GM19455 (cell line): ENCODE results near the gene CNPY2.
"Not testable (repeated sequence)": the region's sequence is repeated elsewhere in the genome, so short reads cannot be mapped to it uniquely, and the experiment has no call there.

Source experiments
- ATAC-seq: cut with Tn5 transposase; IDR thresholded peaks from one replicate; pipeline ENCODE4 v1.9.1; 2021; ENCODE audit not compliant: unreplicated experiment

CNPY2 gene

GRCh38 chr12:56298828-56299227 lies 17.0 kb downstream of the CNPY2 start:
- ATAC-seq = no peak

DNA sequence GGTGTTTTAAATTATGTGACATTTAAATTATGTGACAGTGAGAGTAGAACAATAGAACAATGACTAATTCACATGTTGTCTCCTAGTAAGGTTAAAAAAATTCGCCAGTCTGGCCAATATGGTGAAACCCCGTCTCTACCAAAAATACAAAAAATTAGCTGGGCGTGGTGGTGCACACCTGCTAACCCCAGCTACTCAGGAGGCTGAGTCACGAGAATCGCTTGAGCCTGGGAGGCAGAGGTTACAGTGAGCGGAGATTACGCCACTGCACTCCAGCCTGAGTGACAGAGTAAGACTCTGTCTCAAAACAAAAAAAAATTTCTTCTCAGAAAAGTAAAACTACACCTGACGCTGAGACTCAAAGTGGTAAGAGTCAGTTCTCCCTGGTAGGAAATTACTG lies 18.4 kb downstream of the CNPY2 start:
- ATAC-seq = no peak

GRCh38 chr12:56296295-56296694 lies 19.5 kb downstream of the CNPY2 start:
- ATAC-seq = no peak

DNA sequence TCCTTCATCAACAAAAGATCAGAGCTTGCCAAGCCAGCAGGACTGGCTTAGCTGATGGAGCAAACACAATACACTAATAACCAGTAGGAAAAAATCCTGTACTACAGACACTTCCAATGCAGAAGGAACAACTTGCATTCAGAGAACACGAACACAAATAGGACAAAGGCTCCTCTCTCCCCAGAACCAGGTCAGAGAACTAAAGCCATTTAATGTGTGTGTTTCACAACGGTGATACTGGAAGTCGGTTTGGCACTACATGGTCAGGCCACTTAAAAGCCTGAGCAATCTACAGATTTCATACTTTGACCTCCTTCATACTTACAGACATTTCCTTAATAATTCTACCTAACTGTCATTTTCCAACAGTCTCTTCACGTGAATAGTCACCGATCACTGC lies 22.0 kb downstream of the CNPY2 start:
- no peak for ATAC-seq

DNA sequence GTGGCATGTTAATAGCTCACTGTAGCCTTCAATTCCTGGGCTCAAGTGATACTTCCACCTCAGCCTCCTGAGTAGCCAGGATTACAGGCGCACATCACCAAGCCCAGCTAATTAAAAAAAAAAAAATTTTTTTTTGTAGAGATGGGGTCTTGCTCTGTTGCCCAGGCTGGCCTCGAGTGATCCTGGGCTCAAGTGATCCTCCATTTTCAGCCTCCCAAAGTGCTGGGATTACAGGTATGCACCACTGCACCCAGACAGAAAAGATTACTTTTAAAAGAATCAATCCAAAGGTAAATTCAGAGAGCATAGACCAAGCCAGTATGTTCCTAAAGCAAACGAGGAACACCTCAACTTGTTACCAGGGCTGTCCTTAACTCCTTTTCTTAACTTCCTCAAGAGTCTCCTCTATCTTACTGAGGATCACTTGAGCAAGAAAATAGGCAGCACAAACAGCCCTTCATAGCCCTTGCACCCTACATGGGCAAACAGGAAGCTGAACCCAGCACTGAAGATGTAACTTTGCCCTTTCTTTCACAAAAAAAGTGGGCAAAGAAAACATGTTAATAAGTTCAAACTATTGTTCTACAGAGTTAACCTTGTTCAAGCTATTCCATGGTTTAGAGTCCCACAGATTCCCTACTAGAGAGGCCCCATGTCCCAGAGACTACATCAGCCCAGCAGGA lies 26.9 kb downstream of the CNPY2 start:
- no peak for ATAC-seq

DNA sequence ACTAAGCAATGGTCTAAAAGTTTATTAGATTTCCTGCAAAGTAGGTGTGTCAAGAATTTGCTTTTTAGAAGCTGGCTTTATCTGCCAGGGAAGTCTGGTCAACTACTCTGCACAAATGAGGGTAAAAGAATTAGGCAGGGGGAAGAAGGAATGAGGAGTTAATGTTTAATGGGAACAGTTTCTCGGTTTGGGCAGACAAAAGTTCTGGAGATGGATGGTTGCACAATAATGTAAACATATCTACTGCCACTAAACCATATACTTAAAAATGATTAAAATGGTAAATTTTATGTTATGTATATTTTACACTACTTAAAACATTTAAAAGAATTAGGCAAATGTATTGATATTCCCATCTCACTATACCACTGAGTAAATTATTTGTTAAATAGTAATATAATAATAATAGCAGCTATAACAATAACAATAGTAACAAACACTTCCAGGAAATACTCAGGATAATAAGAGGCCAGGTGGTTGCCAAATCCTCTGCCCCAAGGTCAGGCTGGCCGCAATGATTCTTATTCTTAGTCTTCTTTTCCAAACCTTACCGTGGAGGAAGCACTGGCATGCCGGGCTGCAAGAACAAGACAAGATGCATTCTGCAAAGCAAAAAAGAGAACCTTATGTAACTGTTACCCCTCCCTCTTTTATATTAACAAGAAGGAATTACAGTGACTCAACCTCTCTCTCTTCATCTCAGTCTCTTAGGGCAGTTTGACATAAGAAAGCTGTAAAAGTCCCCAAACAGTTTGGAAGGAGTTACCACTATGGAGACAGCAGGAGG lies 29.6 kb downstream of the CNPY2 start:
- no peak for ATAC-seq

GRCh38 chr12:56284263-56284662 lies 31.5 kb downstream of the CNPY2 start:
- ATAC-seq = not testable (repeated sequence)

DNA sequence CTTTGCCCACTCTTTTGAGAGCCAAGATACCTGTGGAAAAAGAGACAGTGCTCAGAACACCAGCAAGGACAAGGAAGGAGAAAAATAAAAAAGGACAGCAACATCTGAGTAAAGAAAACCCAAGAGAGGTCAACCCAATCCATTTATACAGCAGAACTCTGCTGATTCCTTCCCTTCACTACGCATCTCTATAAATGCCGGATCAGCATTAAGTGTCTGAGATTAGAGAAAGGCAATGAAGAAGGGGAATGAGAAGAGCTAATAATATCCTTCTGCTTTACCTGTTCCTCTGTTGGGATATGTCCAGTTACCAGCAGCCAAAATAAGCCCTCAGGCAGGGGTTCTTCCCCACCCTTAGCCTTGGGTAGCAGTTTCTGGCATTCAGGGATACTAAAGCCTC lies 33.2 kb downstream of the CNPY2 start:
- no peak for ATAC-seq

DNA sequence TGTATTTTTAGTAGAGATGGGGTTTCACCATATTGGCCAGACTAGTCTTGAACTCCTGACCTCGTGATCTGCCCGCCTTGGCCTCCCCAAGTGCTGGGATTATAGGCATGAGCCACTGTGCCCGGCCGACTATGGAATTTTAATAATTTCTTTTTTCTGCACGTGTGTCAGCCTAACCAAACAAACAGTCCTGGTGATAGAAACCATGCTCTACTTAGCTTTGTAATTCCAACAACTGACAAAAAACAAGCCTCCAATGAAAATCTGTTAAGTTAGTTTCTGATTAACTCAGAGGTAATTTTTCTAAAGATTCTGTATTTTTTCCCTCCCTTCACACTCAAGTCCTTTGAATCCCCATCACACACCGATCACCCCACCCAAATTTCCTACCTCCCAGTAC lies 33.8 kb downstream of the CNPY2 start:
- no peak for ATAC-seq

DNA sequence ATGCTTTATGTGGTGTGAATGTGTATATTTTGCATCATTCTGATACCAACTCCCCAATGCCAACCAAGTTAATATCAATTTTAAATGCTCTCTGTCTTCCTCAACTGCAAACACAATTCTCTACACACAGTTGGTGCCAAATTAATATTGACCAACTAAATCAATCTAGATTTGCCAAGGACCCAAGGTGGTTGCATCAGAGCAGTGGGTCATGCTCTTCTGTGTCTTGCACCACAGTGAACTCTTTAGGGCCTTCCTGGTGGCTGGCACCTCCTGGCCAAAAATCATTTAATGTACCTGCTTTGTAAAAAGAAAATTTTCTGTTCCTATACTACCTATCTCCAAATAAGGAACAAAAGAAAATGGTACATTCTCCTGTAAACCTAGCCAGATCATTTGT lies 34.9 kb downstream of the CNPY2 start:
- ATAC-seq = no peak

- ATAC-seq = no peak
These were observed 36.9 kb downstream of the CNPY2 start for GRCh38 chr12:56278905-56279304.

- no peak for ATAC-seq
These were observed 41.5 kb downstream of the CNPY2 start for GRCh38 chr12:56274299-56274698.

- ATAC-seq = not testable (repeated sequence)
These were observed 43.3 kb downstream of the CNPY2 start for GRCh38 chr12:56272468-56272867.

DNA sequence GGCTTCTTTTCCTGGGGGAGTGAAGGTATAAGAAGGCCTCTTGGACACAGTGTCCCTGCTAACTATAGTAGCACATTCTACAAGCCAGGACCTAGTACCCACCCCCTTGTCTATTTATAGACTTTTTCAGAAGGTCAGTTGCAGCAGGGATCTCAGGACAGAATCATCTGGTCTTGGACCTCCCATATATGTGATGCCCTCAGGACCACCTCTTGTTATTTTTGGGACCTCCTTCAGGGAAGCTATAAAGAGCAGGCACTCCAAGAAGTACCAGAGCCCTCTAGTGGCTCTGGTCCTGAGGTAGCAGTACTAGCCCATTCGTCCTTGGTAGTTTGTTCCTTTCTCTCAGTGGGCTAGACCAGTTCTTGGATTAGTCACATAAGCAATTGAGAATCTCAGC lies 44.8 kb downstream of the CNPY2 start:
- no peak for ATAC-seq

DNA sequence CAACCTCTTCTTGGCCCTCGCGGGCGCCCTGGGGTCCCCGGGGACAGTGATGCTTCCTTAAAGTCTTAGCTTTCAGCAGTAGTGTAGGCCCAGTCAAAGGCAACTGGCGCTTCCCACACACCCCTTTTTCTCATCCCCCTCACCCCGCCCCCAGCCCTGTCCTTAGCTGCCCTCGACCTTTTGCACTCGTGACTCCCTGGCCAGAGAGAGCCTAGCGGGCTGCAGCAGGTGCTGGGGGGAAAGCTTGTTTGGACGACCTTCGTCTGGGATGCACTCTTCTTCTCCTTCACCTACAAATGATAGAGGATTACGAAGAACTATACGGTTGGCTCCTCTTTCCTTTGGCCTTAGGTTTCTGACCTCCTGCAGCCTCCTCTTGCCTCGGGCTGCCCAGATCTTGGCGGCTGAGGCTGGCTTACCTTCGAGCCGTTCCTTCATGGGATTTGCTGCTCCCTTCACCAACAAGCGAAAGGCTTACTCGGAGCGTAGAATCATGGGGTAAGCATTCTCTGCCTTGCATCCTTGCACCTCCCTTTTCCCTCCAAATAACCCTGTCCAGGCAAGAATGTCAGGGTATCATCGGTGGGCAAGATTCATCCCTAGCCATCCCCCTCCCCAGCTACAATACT lies 48.2 kb downstream of the CNPY2 start:
- peak; percentile 5 for ATAC-seq

GRCh38 chr12:56266693-56267442 lies 48.9 kb downstream of the CNPY2 start, which contains the start of gene COQ10A:
COQ10A (plus strand) TSS chr12:56266942; CDS start chr12:56267119, 177 bp downstream.
- ATAC-seq = peak; percentile 92

- ATAC-seq = not testable (repeated sequence)
These were observed 49.6 kb downstream of the CNPY2 start for GRCh38 chr12:56266068-56266692.

DNA sequence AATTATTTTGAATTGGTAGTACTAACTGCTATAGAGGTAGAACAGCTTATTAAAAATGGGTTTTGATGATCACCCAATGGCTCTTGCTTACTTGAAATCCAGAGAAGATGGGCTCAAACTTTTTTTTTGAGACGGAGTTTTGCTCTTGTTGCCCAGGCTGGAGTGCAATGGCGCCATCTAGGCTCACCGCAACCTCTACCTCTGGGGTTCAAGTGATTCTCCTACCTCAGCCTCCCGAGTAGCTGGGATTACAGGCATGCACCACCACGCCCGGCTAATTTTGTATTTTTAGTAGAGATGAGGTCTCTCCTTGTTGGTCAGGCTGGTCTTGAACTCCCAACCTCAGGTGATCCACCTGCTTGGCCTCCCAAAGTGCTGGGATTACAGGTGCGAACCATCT lies 52.8 kb downstream of the CNPY2 start:
- ATAC-seq = not testable (repeated sequence)

GRCh38 chr12:56261503-56262232 lies 54.1 kb downstream of the CNPY2 start:
- ATAC-seq = no peak

DNA sequence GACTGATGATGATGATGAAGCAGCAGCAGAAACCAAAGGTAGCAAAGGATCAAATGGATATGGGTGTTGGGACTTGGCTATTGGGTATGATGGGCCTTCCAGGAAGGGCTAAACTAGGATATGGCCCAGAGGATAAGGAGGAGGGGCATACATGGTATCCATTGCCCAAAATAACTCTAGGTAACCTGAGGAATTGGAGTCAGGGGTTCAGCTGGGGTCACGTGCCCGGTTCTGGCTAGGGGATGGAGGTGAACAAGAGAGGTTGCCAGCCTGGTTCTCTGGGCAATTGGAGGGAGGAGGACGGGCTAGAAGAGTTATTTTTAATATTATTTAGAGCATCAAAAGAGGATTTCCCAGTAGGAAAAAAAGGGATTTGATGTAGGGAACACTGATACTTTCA lies 54.9 kb downstream of the CNPY2 start:
- ATAC-seq = no peak
